B cell (primary cell): ENCODE data around the gene PSTK. TPM values are rescaled to one million over a fixed set of nuclear protein-coding genes. Genes with fewer than 3 reads are reported as not detected.

Source experiments
- ATAC-seq: fragments of 200-7000 bp; cut with Tn5 transposase; one replicate; pipeline ENCODE4 v1.10.0; 2021; ENCODE audit warnings: low read depth, mild to moderate bottlenecking, moderate number of reproducible peaks, moderate library complexity
- CTCF ChIA-PET: fragments of 350-600 bp; sonication (Branson Sonifier 250); formaldehyde crosslinking; loops from one replicate; lab custom pipeline; 2021; ENCODE audit warnings: antibody characterized with exemption, inconsistent platforms; lab: Charles Lee
- POLR2A ChIA-PET: fragments of 350-600 bp; sonication (Branson Sonifier 250); formaldehyde crosslinking; loops from one replicate; lab custom pipeline; 2021; ENCODE audit warnings: antibody characterized with exemption; lab: Charles Lee
- DNase-seq: peaks from one replicate; pipeline ENCODE4 v3.0.0; 2013
- H2AFZ ChIP-seq: 2 replicates; pipeline ENCODE4 v1.6.1; 2012; ENCODE audit warnings: mild to moderate bottlenecking, low read depth, low read length; ENCODE audit not compliant: insufficient read depth, poor library complexity, severe bottlenecking
- H3K27ac ChIP-seq, 2 donors: 1 replicate in 1 of 2; 2 replicates in 1 of 2; pipeline ENCODE4 v1.5.1; 2012 to 2013; ENCODE audit warnings: low read length in 2 of 2, mild to moderate bottlenecking in 2 of 2, moderate library complexity in 1 of 2
- H3K27me3 ChIP-seq, 4 experiments: fragments of 200-600 bp in 1 of 4; sonication (generic) in 1 of 4; replicated peaks in 1 of 4; 1 replicate in 2 of 4; 2 replicates in 2 of 4; pipeline versions ENCODE4 v1.6.1 to v1.7.0; 2013 to 2016; ENCODE audit warnings: low read length in 3 of 4, mild to moderate bottlenecking in 2 of 4, mixed read lengths in 1 of 4, moderate library complexity in 1 of 4; ENCODE audit not compliant: insufficient read depth in 4 of 4, control insufficient read depth in 3 of 4; ENCODE audit errors: control extremely low read depth in 1 of 4
- H3K36me3 ChIP-seq, 2 experiments: replicated peaks in 1 of 2; 1 replicate in 1 of 2; 2 replicates in 1 of 2; pipeline versions ENCODE4 v1.6.1 to v1.7.1; 2013; ENCODE audit warnings: low read length in 1 of 2; ENCODE audit not compliant: insufficient read depth in 2 of 2, control insufficient read depth in 1 of 2; ENCODE audit errors: control extremely low read depth in 1 of 2, extremely low read depth in 1 of 2
- H3K4me1 ChIP-seq, 2 donors: fragments of 200-600 bp in 1 of 2; sonication (generic) in 1 of 2; 1 replicate in 1 of 2; 2 replicates in 1 of 2; pipeline versions ENCODE4 v1.5.1 to v1.6.1; 2013 to 2017; ENCODE audit warnings: low read length in 2 of 2; ENCODE audit not compliant: control insufficient read depth in 2 of 2, insufficient read depth in 2 of 2
- H3K4me2 ChIP-seq: replicated peaks from 2 replicates; pipeline ENCODE3; 2012; ENCODE audit warnings: mild to moderate bottlenecking, low read depth, low read length; ENCODE audit not compliant: poor library complexity, severe bottlenecking
- H3K4me3 ChIP-seq, 5 experiments: fragments of 200-600 bp in 1 of 5; sonication (generic) in 1 of 5; 1 replicate in 3 of 5; 2 replicates in 2 of 5; pipeline versions ENCODE4 v1.5.1 to v1.7.0; 2011 to 2016; ENCODE audit warnings: low read length in 4 of 5, mild to moderate bottlenecking in 4 of 5, low read depth in 2 of 5, control low read depth in 1 of 5, moderate library complexity in 1 of 5; ENCODE audit not compliant: insufficient read depth in 1 of 5; ENCODE audit errors: control extremely low read depth in 1 of 5, extremely low read depth in 1 of 5
- H3K79me2 ChIP-seq: fragments of 200-600 bp; sonication (generic); one replicate; pipeline ENCODE4 v1.6.0; 2016; ENCODE audit warnings: low read length; ENCODE audit not compliant: control insufficient read depth, insufficient read depth
- H3K9ac ChIP-seq: fragments of 200-600 bp; sonication (generic); 2 replicates; pipeline ENCODE4 v1.6.1; 2017; ENCODE audit warnings: mild to moderate bottlenecking, low read length, moderate library complexity
- H3K9me3 ChIP-seq, 3 donors: one replicate each; pipeline versions ENCODE4 v1.6.1 to v1.7.1; 2013; ENCODE audit warnings: low read length in 2 of 3; ENCODE audit not compliant: control insufficient read depth in 2 of 3, insufficient read depth in 1 of 3; ENCODE audit errors: control extremely low read depth in 1 of 3
- H4K20me1 ChIP-seq: 2 replicates; pipeline ENCODE4 v1.6.0; 2012; ENCODE audit warnings: mild to moderate bottlenecking, low read length; ENCODE audit not compliant: insufficient read depth, control insufficient read depth, poor library complexity, severe bottlenecking
- H3K27ac Mint-ChIP-seq: one replicate; pipeline ENCODE4 v1.8.0; 2021; ENCODE audit warnings: mixed read lengths
- H3K27me3 Mint-ChIP-seq: one replicate; pipeline ENCODE4 v1.8.0; 2021; ENCODE audit warnings: mixed read lengths
- H3K4me1 Mint-ChIP-seq: one replicate; pipeline ENCODE4 v1.8.0; 2021; ENCODE audit warnings: mixed read lengths
- H3K4me3 Mint-ChIP-seq: one replicate; pipeline ENCODE4 v1.8.0; 2021; ENCODE audit warnings: mixed read lengths
- H3K9me3 Mint-ChIP-seq: one replicate; pipeline ENCODE4 v1.8.0; 2022; ENCODE audit warnings: mixed read lengths; ENCODE audit not compliant: insufficient read depth
- EZH2 ChIP-seq: IDR thresholded peaks from 2 replicates; pipeline ENCODE4 v1.6.1; 2012; ENCODE audit warnings: borderline replicate concordance, low read depth, mild to moderate bottlenecking, moderate library complexity, low read length; ENCODE audit not compliant: insufficient read depth, poor library complexity, severe bottlenecking
- WGBS: methylation state at CpG from one replicate; pipeline ENCODE4 v1.1.5; 2013; ENCODE audit warnings: missing lambda C conversion rate; ENCODE audit not compliant: insufficient coverage; 5-methylcytosine and 5-hydroxymethylcytosine counted together
- intact Hi-C: fragments of 100-400 bp; cut with micrococcal nuclease; formaldehyde crosslinking; loops from one replicate; pipeline ENCODE4 v1.10.0; 2022
- polyA plus RNA-seq: library from polyadenylated mRNA; depleted of rRNA; stranded (reverse); fragments of >200 nt; gene quantifications from 2 replicates; pipeline ENCODE4 v1.2.3, GENCODE V29; 2012
- total RNA-seq, 2 donors: library from RNA; stranded (reverse); fragments of 120-200 nt in 1 of 2; gene quantifications; 1 replicate in 1 of 2; 2 replicates in 1 of 2; pipeline versions ENCODE4 v1.2.3 to v1.2.4, GENCODE V29; 2013 to 2022
- TF ChIP-seq, protein P1 (sequence below): fragments of 200-600 bp; IDR thresholded peaks from one replicate; pipeline ENCODE4 v1.8.0; 2022; ENCODE audit warnings: antibody characterized with exemption, mild to moderate bottlenecking

Gene PSTK
- total and polyA plus RNA-seq, 2 donors (not counting 1 experiment from before 2014, with no cell fraction given) = 4.2 to 8.5 TPM

GRCh38 chr10:122984708-122985107 lies 4.5 kb downstream of the PSTK start:
- no CpG with 5 or more reads among the region's 2 CpGs for WGBS
- ChIA-PET POLR2A (no interaction called here), CTCF (interaction anchor here (1.3 kb wide), 1 partner anchor 20 kb away, joined by 3 read pairs; no protein-coding TSS in a partner anchor)
- H3K4me3 Mint-ChIP-seq = no peak overlapping the region
- intact Hi-C loops = no loop called here
- H3K4me3 ChIP-seq = no peak overlapping the region
- H3K27ac ChIP-seq = no peak overlapping the region
- H3K4me1 Mint-ChIP-seq = peaks cover 13% of the 10 kb centered on the region
- DNase-seq = no peak
- H3K9ac ChIP-seq = no peak overlapping the region
- H3K79me2 ChIP-seq = no peaks in the 10 kb centered on the region
- H3K27me3 Mint-ChIP-seq = no peaks in the 10 kb centered on the region
- H4K20me1 ChIP-seq = no peaks in the 10 kb centered on the region
- no peak for ATAC-seq
- no peak overlapping the region for H3K27ac Mint-ChIP-seq
- H3K36me3 ChIP-seq = peaks cover 0 to 4% of the 10 kb centered on the region in 2 experiments
- H3K9me3 Mint-ChIP-seq = no peaks in the 10 kb centered on the region
- H2AFZ ChIP-seq = no peak overlapping the region
- H3K4me2 ChIP-seq = no peak overlapping the region
- TF ChIP-seq EZH2 = no peak
- TF ChIP-seq, protein P1, sequence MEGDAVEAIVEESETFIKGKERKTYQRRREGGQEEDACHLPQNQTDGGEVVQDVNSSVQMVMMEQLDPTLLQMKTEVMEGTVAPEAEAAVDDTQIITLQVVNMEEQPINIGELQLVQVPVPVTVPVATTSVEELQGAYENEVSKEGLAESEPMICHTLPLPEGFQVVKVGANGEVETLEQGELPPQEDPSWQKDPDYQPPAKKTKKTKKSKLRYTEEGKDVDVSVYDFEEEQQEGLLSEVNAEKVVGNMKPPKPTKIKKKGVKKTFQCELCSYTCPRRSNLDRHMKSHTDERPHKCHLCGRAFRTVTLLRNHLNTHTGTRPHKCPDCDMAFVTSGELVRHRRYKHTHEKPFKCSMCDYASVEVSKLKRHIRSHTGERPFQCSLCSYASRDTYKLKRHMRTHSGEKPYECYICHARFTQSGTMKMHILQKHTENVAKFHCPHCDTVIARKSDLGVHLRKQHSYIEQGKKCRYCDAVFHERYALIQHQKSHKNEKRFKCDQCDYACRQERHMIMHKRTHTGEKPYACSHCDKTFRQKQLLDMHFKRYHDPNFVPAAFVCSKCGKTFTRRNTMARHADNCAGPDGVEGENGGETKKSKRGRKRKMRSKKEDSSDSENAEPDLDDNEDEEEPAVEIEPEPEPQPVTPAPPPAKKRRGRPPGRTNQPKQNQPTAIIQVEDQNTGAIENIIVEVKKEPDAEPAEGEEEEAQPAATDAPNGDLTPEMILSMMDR = no peak
- no peaks in the 10 kb centered on the region for H3K9me3 ChIP-seq
- H3K4me1 ChIP-seq = peaks cover 9 to 12% of the 10 kb centered on the region in 2 donors
- H3K27me3 ChIP-seq = no peaks in the 10 kb centered on the region

DNA sequence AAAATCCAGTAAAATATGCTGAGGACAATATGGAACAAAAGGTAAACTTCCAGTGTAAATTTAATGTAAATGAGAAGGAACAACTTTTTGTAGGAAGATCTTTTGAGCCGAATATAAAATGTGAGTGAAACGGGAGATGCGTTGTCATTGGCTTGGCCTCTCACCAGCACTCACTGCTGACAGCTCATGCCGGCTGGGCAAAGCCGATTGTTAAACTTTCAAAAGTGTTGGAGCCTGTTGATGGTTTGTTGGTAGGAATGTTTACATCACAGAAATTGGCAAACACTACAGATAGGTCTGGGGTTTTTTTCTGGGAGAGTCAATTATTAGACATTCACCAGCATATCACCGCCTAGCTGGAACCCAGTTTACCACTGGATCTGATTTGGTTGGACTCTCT lies 6.1 kb downstream of the PSTK start:
- Histone ChIP-seq H3K9me3 (no peaks in the 10 kb centered on the region), H3K4me3 (no peak overlapping the region), H3K4me2 (no peak overlapping the region), H3K36me3 (peaks cover 0 to 4% of the 10 kb centered on the region in 2 experiments), H3K27me3 (no peaks in the 10 kb centered on the region), H3K9ac (no peak overlapping the region), H2AFZ (no peak overlapping the region), H3K4me1 (no peaks in the 10 kb centered on the region), H4K20me1 (no peaks in the 10 kb centered on the region), H3K79me2 (no peaks in the 10 kb centered on the region), H3K27ac (no peak overlapping the region)
- Mint-ChIP-seq H3K4me3 (no peak overlapping the region), H3K4me1 (no peaks in the 10 kb centered on the region), H3K9me3 (no peaks in the 10 kb centered on the region), H3K27ac (no peak overlapping the region), H3K27me3 (no peaks in the 10 kb centered on the region)
- ChIA-PET CTCF (no interaction called here), POLR2A (no interaction called here)
- TF ChIP-seq EZH2 = no peak
- TF ChIP-seq, protein P1 = no peak
- intact Hi-C loops = no loop called here
- ATAC-seq = no peak
- WGBS = 96% methylated on average over 5 of the region's 6 CpGs
- no peak for DNase-seq
